ENCODE measurements around the gene CCP110.

DNA sequence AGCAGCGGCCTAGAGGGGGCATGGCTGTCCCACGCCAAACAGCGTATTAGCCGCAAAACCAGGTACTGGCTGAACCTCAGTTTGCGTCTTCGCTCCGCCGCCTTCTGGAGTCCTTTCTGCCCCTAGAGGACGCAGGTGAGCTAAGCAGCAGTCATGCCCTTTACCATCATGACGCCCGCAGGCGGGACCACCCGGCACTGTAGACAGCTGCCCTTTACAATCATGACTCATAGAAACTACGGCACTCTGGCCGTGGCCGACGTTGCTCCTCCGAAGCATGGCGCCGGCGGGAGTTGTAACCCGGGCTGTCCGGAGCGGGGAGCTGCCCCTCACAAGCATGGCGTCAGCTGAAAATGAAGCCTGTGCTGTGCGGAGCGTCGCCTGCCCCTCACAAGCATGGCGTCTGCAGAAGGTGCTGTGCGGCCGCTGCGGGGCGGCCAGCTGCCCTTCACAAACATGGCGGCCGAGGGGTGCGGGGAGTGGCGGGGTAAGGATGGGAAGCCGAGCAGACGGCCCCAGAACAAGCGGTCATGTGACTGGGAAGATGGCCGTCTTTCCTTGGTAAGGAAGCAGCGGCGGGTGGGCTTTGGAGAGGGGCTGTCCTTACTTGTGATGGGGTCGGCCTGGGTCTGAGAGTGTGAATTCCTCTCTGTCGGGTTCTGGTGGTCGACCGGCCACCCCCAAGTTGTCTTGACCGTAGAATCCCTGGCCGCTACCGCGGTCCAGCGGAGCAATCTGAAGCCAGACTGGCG lies 31.6 kb downstream of the CCP110 start, which contains the start of gene VPS35L:
- TF ChIP-seq GATA2 (IDR thresholded peaks at IDR 0.05; ENCODE audit: low read depth, low read length) (no peak), GATA3 (IDR thresholded peaks at IDR 0.05; ENCODE audit: low read depth, low read length) (no peak)

All from SH-SY5Y (cell line).